ENCODE measurements around the gene FXR2. TPM values are rescaled to one million over a fixed set of nuclear protein-coding genes. Genes with fewer than 3 reads are reported as not detected.

The FXR2 gene
- polyA plus RNA-seq, 1 donor, result 28.2 TPM

DNA sequence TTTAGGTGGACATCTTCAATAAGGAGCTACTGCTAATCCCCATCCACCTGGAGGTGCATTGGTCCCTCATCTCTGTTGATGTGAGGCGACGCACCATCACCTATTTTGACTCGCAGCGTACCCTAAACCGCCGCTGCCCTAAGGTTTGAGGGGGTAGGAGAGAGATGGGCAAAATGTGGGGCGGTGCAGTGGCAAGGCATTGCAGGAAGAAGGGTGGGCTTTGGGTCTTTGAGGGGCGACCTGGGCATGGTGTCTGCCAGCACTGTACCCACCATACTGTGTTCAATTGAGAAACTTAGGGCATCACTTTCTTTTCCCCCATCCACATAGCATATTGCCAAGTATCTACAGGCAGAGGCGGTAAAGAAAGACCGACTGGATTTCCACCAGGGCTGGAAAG, 44.3 kb downstream of the FXR2 start:
- WGBS (ENCODE audit: insufficient coverage, low lambda C conversion rate), result no CpG with 5 or more reads among the region's 10 CpGs
- H3K27ac ChIP-seq (ENCODE audit: low read length), result no peak overlapping the region
- no peaks in the 10 kb centered on the region for H3K27me3 ChIP-seq (ENCODE audit: control insufficient read depth, insufficient read depth, low read length)
- peaks cover 14% of the 10 kb centered on the region for H3K4me1 ChIP-seq (ENCODE audit: control insufficient read depth, insufficient read depth, low read length)
- H3K9me3 ChIP-seq (ENCODE audit: control insufficient read depth, low read depth, low read length), result peaks cover 7% of the 10 kb centered on the region
- DNase-seq, result no peak
- H3K36me3 ChIP-seq (ENCODE audit: control insufficient read depth, insufficient read depth, low read length), result peaks cover 64% of the 10 kb centered on the region
- H3K4me3 ChIP-seq (ENCODE audit: low read length), result no peak overlapping the region

DNA sequence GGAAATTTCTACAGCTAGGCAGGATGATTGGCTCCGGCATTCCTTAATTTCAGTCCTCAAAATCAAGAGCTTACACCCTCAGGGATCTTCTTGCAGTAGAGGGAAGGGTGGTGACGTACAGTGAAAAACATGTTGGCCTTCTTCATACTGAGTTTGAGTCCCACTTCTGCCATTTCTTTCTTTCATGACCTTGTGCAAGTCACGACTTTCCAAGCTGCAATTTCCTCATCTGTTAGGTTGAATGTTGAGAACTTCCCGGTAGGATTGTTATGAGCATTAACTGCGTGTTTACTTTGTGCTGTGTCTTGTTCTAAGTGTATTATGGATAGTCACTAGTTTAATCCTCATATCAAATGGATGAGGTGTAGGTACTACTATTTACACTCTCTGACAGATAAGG, 45.1 kb downstream of the FXR2 start:
- H3K36me3 ChIP-seq (ENCODE audit: control insufficient read depth, insufficient read depth, low read length), result peaks cover 64% of the 10 kb centered on the region

DNA sequence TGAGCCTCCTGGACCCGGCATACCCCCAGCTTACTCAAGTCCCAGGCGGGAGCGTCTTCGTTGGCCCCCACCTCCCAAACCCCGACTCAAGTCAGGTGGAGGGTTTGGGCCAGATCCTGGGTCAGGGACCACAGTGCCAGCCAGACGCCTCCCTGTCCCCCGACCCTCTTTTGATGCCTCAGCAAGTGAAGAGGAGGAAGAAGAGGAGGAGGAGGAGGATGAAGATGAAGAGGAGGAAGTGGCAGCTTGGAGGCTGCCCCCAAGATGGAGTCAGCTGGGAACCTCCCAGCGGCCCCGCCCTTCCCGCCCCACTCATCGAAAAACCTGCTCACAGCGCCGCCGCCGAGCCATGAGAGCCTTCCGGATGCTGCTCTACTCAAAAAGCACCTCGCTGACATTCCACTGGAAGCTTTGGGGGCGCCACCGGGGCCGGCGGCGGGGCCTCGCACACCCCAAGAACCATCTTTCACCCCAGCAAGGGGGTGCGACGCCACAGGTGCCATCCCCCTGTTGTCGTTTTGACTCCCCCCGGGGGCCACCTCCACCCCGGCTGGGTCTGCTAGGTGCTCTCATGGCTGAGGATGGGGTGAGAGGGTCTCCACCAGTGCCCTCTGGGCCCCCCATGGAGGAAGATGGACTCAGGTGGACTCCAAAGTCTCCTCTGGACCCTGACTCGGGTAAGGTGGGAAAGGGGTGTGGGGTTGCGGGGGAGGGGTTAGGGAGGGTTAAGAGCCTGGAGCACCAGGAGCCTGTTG, 51.4 kb downstream of the FXR2 start:
- Histone ChIP-seq H3K27ac (ENCODE audit: low read length) (no peak overlapping the region), H3K4me1 (ENCODE audit: control insufficient read depth, insufficient read depth, low read length) (peaks cover 43% of the 10 kb centered on the region)
- WGBS (ENCODE audit: insufficient coverage, low lambda C conversion rate), result no CpG with 5 or more reads among the region's 30 CpGs

More for the DNA sequence above, 45.1 kb downstream of the FXR2 start:
- Histone ChIP-seq H3K9me3 (ENCODE audit: control insufficient read depth, low read depth, low read length) (peaks cover 7% of the 10 kb centered on the region), H3K27ac (ENCODE audit: low read length) (no peak overlapping the region), H3K4me3 (ENCODE audit: low read length) (no peak overlapping the region), H3K27me3 (ENCODE audit: control insufficient read depth, insufficient read depth, low read length) (no peaks in the 10 kb centered on the region), H3K4me1 (ENCODE audit: control insufficient read depth, insufficient read depth, low read length) (peaks cover 6% of the 10 kb centered on the region)
- WGBS (ENCODE audit: insufficient coverage, low lambda C conversion rate), result no CpG with 5 or more reads among the region's 5 CpGs
- no peak for DNase-seq

DNA sequence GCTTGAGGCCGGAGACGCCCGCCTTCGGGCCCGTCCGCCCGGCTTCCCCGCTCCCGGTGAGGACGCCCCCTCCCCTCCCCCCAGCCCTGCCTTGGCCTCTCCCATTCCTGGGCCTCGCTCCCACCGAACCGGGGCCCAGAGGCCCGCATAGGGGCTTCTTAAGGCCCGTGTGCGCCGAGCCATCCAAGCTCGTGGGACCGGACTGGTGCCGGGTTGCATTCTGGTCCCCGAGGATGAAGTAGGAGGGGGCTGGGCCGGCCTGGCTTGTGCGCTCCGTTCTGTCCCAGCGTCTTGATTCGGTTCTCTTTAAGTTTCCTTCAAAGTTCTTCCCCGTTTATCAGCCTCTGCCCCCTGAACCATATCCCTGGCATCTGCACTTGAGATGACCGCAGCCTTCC, 52.5 kb downstream of the FXR2 start:
- H3K4me1 ChIP-seq (ENCODE audit: control insufficient read depth, insufficient read depth, low read length), result peaks cover 54% of the 10 kb centered on the region
- H3K27me3 ChIP-seq (ENCODE audit: control insufficient read depth, insufficient read depth, low read length), result no peaks in the 10 kb centered on the region
- H3K4me3 ChIP-seq (ENCODE audit: low read length), result peak overlapping the region; percentile 87
- WGBS (ENCODE audit: insufficient coverage, low lambda C conversion rate), result no CpG with 5 or more reads among the region's 28 CpGs
- no peaks in the 10 kb centered on the region for H3K9me3 ChIP-seq (ENCODE audit: control insufficient read depth, low read depth, low read length)
- peaks cover 40% of the 10 kb centered on the region for H3K36me3 ChIP-seq (ENCODE audit: control insufficient read depth, insufficient read depth, low read length)
- DNase-seq, result no peak
- H3K27ac ChIP-seq (ENCODE audit: low read length), result peak overlapping the region; percentile 74

More for the DNA sequence above, 51.4 kb downstream of the FXR2 start:
- peaks cover 44% of the 10 kb centered on the region for H3K36me3 ChIP-seq (ENCODE audit: control insufficient read depth, insufficient read depth, low read length)
- no peaks in the 10 kb centered on the region for H3K9me3 ChIP-seq (ENCODE audit: control insufficient read depth, low read depth, low read length)
- H3K4me3 ChIP-seq (ENCODE audit: low read length), result no peak overlapping the region
- no peaks in the 10 kb centered on the region for H3K27me3 ChIP-seq (ENCODE audit: control insufficient read depth, insufficient read depth, low read length)
- no peak for DNase-seq

DNA sequence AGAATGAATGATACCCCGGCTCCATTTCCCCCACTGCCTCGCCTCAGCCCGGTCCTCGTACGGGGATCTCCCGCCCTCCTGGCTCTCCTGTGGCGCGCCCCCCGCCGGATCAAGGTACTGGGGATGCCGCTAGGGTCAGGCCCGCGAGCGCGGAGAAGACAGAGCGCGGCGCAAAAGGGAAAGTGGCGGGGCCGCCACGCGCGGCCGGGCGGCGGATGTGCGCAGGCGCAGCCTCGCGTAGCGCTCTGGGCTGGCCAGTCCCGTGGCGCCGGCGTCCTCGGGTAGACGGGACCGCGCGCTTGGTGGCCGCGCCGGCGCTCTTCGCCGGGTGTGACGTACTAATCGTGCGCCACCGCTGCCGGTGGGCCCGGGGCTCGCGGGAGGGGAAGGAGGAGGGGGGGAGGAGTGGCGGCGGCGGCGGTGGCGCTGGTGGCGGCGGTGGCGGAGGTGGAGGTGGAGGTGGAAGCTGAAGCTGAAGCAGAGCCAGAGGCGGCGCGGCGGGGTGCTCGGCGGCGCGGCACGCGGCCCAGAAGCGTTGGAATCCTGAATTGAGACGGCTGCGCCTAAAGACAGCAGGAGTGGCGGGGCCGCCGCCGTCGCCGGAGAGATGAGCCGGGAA, 53.0 kb downstream of the FXR2 start, which contains the start of gene SENP3:
TSS of gene SENP3 (plus strand) at position 331 of the 619 bp plus-strand sequence. CDS start 1,158 bp downstream, outside the sequence.
- Histone ChIP-seq H3K27me3 (ENCODE audit: control insufficient read depth, insufficient read depth, low read length) (no peaks in the 10 kb centered on the region), H3K4me3 (ENCODE audit: low read length) (peak within 1 kb of the TSS; percentile 87), H3K4me1 (ENCODE audit: control insufficient read depth, insufficient read depth, low read length) (peaks cover 54% of the 10 kb centered on the region), H3K36me3 (ENCODE audit: control insufficient read depth, insufficient read depth, low read length) (peaks cover 34% of the 10 kb centered on the region), H3K9me3 (ENCODE audit: control insufficient read depth, low read depth, low read length) (no peaks in the 10 kb centered on the region), H3K27ac (ENCODE audit: low read length) (peak within 1 kb of the TSS; percentile 99)
- DNase-seq, result peak; percentile 93 to 94
- no CpG with 5 or more reads among the region's 82 CpGs for WGBS (ENCODE audit: insufficient coverage, low lambda C conversion rate)

DNA sequence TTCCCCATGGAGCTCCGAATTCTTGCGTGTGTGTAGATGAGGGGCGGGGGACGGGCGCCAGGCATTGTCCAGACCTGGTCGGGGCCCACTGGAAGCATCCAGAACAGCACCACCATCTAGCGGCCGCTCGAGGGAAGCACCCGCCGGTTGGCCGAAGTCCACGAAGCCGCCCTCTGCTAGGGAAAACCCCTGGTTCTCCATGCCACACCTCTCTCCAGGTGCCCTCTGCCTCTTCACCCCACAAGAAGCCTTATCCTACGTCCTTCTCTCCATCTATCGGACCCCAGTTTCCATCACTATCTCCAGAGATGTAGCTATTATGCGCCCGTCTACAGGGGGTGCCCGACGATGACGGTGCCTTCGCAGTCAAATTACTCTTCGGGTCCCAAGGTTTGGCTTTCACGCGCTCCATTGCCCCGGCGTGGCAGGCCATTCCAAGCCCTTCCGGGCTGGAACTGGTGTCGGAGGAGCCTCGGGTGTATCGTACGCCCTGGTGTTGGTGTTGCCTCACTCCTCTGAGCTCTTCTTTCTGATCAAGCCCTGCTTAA, 53.6 kb downstream of the FXR2 start:
- WGBS (ENCODE audit: insufficient coverage, low lambda C conversion rate), result no CpG with 5 or more reads among the region's 32 CpGs
- H3K27ac ChIP-seq (ENCODE audit: low read length), result peak overlapping the region; percentile 99
- peak overlapping the region; percentile 87 for H3K4me3 ChIP-seq (ENCODE audit: low read length)
- H3K9me3 ChIP-seq (ENCODE audit: control insufficient read depth, low read depth, low read length), result no peaks in the 10 kb centered on the region
- H3K27me3 ChIP-seq (ENCODE audit: control insufficient read depth, insufficient read depth, low read length), result no peaks in the 10 kb centered on the region
- DNase-seq, result peak; percentile 90 to 94
- peaks cover 28% of the 10 kb centered on the region for H3K36me3 ChIP-seq (ENCODE audit: control insufficient read depth, insufficient read depth, low read length)
- H3K4me1 ChIP-seq (ENCODE audit: control insufficient read depth, insufficient read depth, low read length), result peaks cover 54% of the 10 kb centered on the region

DNA sequence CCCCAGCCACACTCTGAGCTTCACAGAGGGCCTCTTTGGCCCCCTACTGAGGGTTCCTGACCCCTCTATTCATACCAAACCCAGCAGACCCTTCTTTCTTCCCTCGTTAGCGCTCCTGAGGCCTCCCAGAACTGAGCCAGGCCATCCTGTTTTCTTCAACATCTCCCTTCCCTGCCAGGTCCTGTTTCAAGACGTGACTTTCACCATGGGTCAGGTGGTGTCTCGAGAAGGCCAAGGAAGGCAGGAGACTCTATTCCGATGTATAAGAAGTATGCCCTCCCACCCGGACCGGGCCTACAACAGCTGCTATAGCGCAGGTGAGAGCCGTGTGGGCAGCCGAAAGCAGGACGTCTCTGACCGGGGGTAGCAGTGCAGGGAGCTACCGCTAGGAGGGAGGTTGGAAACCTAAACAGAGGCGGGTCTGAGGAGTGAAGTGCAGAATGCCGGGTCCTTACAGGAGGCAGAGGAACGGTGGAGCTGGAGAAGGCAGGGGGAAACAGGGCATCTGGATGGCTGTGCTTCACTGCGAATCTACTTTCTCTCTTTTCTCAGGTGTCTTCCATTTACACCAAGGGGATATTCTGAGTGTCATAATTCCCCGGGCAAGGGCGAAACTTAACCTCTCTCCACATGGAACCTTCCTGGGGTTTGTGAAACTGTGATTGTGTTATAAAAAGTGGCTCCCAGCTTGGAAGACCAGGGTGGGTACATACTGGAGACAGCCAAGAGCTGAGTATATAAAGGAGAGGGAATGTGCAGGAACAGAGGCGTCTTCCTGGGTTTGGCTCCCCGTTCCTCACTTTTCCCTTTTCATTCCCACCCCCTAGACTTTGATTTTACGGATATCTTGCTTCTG, 54.3 kb downstream of the FXR2 start:
- peak overlapping the region; percentile 99 for H3K27ac ChIP-seq (ENCODE audit: low read length)
- WGBS (ENCODE audit: insufficient coverage, low lambda C conversion rate), result no CpG with 5 or more reads among the region's 22 CpGs
- peaks cover 22% of the 10 kb centered on the region for H3K36me3 ChIP-seq (ENCODE audit: control insufficient read depth, insufficient read depth, low read length)
- H3K9me3 ChIP-seq (ENCODE audit: control insufficient read depth, low read depth, low read length), result no peaks in the 10 kb centered on the region
- H3K4me1 ChIP-seq (ENCODE audit: control insufficient read depth, insufficient read depth, low read length), result peaks cover 54% of the 10 kb centered on the region
- H3K4me3 ChIP-seq (ENCODE audit: low read length), result peak overlapping the region; percentile 87
- DNase-seq, result peak in 1 of 2 donors; percentile 75
- H3K27me3 ChIP-seq (ENCODE audit: control insufficient read depth, insufficient read depth, low read length), result no peaks in the 10 kb centered on the region

DNA sequence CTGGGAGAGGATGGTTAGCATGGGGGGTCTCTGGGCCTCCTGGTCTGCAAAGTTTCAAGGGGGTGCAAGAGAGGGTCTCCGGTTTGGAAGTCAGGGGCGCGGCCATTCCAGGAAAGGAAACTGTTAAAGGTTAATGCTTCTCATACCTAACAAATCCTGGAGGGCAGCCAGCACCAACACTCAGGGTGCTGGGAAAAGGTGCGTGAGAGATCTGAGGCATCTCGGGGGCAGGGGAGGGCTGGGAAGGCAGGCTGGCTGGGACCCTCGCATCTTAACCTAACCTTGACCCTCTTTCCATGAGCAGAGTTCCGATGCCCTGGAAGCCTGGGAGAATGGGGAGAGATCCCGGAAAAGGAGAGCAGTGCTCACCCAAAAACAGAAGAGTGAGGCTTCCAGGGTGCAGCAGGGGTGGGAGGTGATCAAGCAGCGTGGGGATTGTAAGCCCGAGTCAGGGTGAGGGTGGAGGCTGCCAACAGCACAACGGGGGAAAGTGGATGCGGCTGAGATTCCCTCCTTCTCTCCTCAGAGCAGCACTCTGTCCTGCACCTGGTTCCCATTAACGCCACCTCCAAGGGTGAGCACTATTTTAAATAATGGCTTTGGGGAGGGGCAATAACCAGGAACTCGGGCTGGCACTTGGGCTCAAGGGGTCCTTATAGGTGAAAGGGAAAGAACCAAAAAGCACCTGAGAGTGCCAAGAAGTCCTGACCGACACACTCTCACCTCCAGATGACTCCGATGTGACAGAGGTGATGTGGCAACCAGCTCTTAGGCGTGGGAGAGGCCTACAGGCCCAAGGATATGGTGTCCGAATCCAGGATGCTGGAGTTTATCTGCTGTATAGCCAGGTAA, 55.2 kb downstream of the FXR2 start:
- Histone ChIP-seq H3K27me3 (ENCODE audit: control insufficient read depth, insufficient read depth, low read length) (no peaks in the 10 kb centered on the region), H3K9me3 (ENCODE audit: control insufficient read depth, low read depth, low read length) (no peaks in the 10 kb centered on the region), H3K36me3 (ENCODE audit: control insufficient read depth, insufficient read depth, low read length) (peaks cover 13% of the 10 kb centered on the region), H3K27ac (ENCODE audit: low read length) (peak overlapping the region; percentile 99), H3K4me3 (ENCODE audit: low read length) (no peak overlapping the region), H3K4me1 (ENCODE audit: control insufficient read depth, insufficient read depth, low read length) (peaks cover 54% of the 10 kb centered on the region)
- DNase-seq, result peak in 1 of 2 donors; percentile 43
- WGBS (ENCODE audit: insufficient coverage, low lambda C conversion rate), result no CpG with 5 or more reads among the region's 18 CpGs

DNA sequence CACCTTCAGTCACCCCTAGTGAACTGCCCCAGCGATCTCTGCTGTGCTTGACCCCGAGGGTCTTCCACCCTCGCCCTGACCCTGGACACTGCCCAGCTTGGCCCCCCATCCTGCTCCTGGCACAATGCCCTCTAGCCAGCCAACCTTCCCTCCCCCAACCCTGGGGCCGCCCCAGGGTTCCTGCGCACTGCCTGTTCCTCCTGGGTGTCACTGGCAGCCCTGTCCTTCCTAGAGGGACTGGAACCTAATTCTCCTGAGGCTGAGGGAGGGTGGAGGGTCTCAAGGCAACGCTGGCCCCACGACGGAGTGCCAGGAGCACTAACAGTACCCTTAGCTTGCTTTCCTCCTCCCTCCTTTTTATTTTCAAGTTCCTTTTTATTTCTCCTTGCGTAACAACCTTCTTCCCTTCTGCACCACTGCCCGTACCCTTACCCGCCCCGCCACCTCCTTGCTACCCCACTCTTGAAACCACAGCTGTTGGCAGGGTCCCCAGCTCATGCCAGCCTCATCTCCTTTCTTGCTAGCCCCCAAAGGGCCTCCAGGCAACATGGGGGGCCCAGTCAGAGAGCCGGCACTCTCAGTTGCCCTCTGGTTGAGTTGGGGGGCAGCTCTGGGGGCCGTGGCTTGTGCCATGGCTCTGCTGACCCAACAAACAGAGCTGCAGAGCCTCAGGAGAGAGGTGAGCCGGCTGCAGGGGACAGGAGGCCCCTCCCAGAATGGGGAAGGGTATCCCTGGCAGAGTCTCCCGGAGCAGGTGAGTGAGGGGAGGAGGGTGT, 56.0 kb downstream of the FXR2 start, which contains the start of gene TNFSF13:
TSS of gene TNFSF13 (plus strand) at position 207 of the 776 bp plus-strand sequence. CDS start at position 497, 290 bp downstream.
- H3K4me1 ChIP-seq (ENCODE audit: control insufficient read depth, insufficient read depth, low read length), result peaks cover 51% of the 10 kb centered on the region
- H3K36me3 ChIP-seq (ENCODE audit: control insufficient read depth, insufficient read depth, low read length), result peaks cover 5% of the 10 kb centered on the region
- no peaks in the 10 kb centered on the region for H3K9me3 ChIP-seq (ENCODE audit: control insufficient read depth, low read depth, low read length)
- 86% methylated on average over 5 of the region's 16 CpGs for WGBS (ENCODE audit: insufficient coverage, low lambda C conversion rate)
- DNase-seq, result no peak
- peak within 1 kb of the TSS; percentile 58 for H3K4me3 ChIP-seq (ENCODE audit: low read length)
- no peaks in the 10 kb centered on the region for H3K27me3 ChIP-seq (ENCODE audit: control insufficient read depth, insufficient read depth, low read length)
- H3K27ac ChIP-seq (ENCODE audit: low read length), result peak within 1 kb of the TSS; percentile 99
